Activated naive CD4-positive, alpha-beta T cell treated with Interleukin-2 at 50 U/mL for 16 hours (primary cell): ENCODE measurements around the gene UGT1A8.

ENCODE experiments used
- DNase-seq: peaks from one replicate; pipeline ENCODE4 v3.0.0-alpha.2; 2020

The UGT1A8 gene

GRCh38 chr2:233822101-233822771 lies 204.8 kb downstream of the UGT1A8 start:
- no peak for DNase-seq
